ENCODE measurements around the gene AOX1. TPM values are rescaled to one million over a fixed set of nuclear protein-coding genes. Genes with fewer than 3 reads are reported as not detected.

AOX1 gene
- total and polyA plus RNA-seq, 10 of the 15 experiments (the other 5 are each of a cell fraction or from before 2014, with no cell fraction given), result 0.03 to 0.56 (median 0.19) TPM; not detected in 6

DNA sequence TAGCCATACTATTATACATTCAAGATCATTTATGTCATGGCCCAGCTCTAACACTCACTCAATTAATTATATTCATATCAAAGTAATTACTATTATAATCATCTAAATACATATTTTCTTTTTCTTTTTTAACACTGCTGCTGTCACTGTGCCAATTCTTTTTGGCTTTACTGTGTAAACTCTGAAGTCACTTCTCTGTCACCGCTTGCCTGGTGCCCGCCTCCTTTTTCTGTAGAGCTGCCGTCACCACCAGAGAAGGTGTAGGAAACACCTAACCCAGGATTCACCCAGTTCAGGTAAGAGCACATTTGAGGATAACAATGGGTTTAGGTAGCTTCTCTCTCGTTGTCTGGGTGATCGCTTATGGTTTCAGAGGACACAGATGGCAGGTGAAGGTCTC lies 93.3 kb downstream of the AOX1 start (continued):
- TF ChIP-seq SMAD5 (IDR thresholded peaks at IDR 0.05; ENCODE audit: low read depth), result no peak
- TF ChIP-seq ZNF384 (IDR thresholded peaks at IDR 0.05; ENCODE audit: borderline replicate concordance, low read depth, low read length), result no peak

DNA sequence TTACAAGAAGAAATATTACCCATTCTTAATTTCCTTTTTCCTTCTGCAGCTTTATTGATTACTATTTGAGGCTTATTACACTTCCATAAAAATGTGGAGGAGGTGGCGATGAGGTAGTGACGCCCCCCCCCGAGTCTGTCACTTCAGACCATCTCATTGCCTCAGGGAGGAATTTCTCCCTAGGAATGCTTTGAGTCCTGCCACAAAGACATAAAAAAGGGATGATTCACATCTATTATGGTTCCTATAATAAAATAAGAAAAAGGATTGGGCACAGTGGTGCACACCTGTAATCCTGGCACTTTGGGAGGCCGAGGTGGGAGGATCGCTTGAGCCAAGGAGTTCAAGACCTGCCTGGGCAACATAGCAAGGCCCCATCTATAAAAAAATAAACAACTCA lies 93.7 kb downstream of the AOX1 start:
- CTCF ChIA-PET, result no interaction called here
- in situ Hi-C loops (cut with MboI) (no loop called here), intact Hi-C loops (cut with micrococcal nuclease; ENCODE audit: unreplicated experiment) (no loop called here)
- ATAC-seq (no peak), FAIRE-seq (no peak), DNase-seq (ENCODE audit: low read depth, low spot score) (no peak)
- Histone ChIP-seq H3K27ac (ENCODE audit: control insufficient read depth, insufficient read depth) (no peak overlapping the region), H3K4me2 (ENCODE audit: control insufficient read depth, insufficient read depth) (no peak overlapping the region), H3K4me3 (no peak overlapping the region), H3K79me2 (ENCODE audit: control insufficient read depth, insufficient read depth, low read length) (no peaks in the 10 kb centered on the region), H3K9me3 (replicated peaks; ENCODE audit: control insufficient read depth, insufficient read depth, low read length) (no peaks in the 10 kb centered on the region), H3K27me3 (replicated peaks in 1 of 2; ENCODE audit: control insufficient read depth in 2 of 2, insufficient read depth in 2 of 2, low read length in 1 of 2) (peaks cover 0 to 2% of the 10 kb centered on the region in 2 experiments; a peak in 1 of 4 replicates), H2AFZ (ENCODE audit: control insufficient read depth, low read depth, low read length) (no peak overlapping the region), H3K36me3 (ENCODE audit: control insufficient read depth in 2 of 2, insufficient read depth in 2 of 2, low read length in 1 of 2) (no peaks in the 10 kb centered on the region), H3K9ac (ENCODE audit: control insufficient read depth, insufficient read depth, low read length) (no peak overlapping the region), H3K4me1 (ENCODE audit: control insufficient read depth, insufficient read depth, low read length) (no peaks in the 10 kb centered on the region), H4K20me1 (ENCODE audit: control insufficient read depth, insufficient read depth) (no peaks in the 10 kb centered on the region)
- RAD21 ChIA-PET (ENCODE audit: unreplicated experiment), result no interaction called here
- TF ChIP-seq IKZF1 (conservative IDR thresholded peaks at IDR 0.05) (no peak), NFXL1 (IDR thresholded peaks at IDR 0.05; ENCODE audit: borderline replicate concordance) (no peak), MEF2B (IDR thresholded peaks at IDR 0.05; ENCODE audit: partially characterized antibody, poor library complexity, severe bottlenecking) (no peak), ETV6 (conservative IDR thresholded peaks at IDR 0.05 in 1 of 2, IDR thresholded peaks at IDR 0.05 in 1 of 2; ENCODE audit: borderline replicate concordance in 1 of 2, low read depth in 1 of 2) (no peak), KLF5 (IDR thresholded peaks at IDR 0.05; ENCODE audit: partially characterized antibody) (no peak), POLR2AphosphoS2 (IDR thresholded peaks at IDR 0.05; ENCODE audit: low read depth, low read length) (no peak)
- TF ChIP-seq, protein P1, sequence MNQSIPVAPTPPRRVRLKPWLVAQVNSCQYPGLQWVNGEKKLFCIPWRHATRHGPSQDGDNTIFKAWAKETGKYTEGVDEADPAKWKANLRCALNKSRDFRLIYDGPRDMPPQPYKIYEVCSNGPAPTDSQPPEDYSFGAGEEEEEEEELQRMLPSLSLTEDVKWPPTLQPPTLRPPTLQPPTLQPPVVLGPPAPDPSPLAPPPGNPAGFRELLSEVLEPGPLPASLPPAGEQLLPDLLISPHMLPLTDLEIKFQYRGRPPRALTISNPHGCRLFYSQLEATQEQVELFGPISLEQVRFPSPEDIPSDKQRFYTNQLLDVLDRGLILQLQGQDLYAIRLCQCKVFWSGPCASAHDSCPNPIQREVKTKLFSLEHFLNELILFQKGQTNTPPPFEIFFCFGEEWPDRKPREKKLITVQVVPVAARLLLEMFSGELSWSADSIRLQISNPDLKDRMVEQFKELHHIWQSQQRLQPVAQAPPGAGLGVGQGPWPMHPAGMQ (IDR thresholded peaks at IDR 0.05; ENCODE audit: borderline replicate concordance), result no peak
- 53% methylated on average over 5 of the region's 5 CpGs for WGBS (ENCODE audit: insufficient coverage, insufficient replicate concordance, low lambda C conversion rate, missing lambda C conversion rate)
- SMC1A ChIA-PET (ENCODE audit: uncharacterized antibody, unreplicated experiment), result no interaction called here
- BruUV-seq (replicated peaks), result no TSS peak
- POLR2A ChIA-PET, result no interaction called here

All from GM12878 (cell line).